Glutamatergic neuron (in vitro differentiated cells): Measurements from ENCODE around the gene MAP3K5. TPM values are rescaled to one million over a fixed set of nuclear protein-coding genes. Genes with fewer than 3 reads are reported as not detected.

Experiments
- DNase-seq: peaks from one replicate; pipeline ENCODE4 v3.0.0; 2022
- H3K27ac Mint-ChIP-seq: one replicate; pipeline ENCODE4 v1.8.0; 2020; ENCODE audit warnings: mild to moderate bottlenecking, mixed read lengths, inconsistent platforms; ENCODE audit not compliant: unreplicated experiment
- H3K27me3 Mint-ChIP-seq: one replicate; pipeline ENCODE4 v1.8.0; 2020; ENCODE audit warnings: mild to moderate bottlenecking, moderate library complexity, mixed read lengths, inconsistent platforms; ENCODE audit not compliant: unreplicated experiment
- H3K36me3 Mint-ChIP-seq: one replicate; pipeline ENCODE4 v1.8.0; 2020; ENCODE audit warnings: mild to moderate bottlenecking, mixed read lengths, inconsistent platforms; ENCODE audit not compliant: unreplicated experiment
- H3K4me1 Mint-ChIP-seq: one replicate; pipeline ENCODE4 v1.8.0; 2020; ENCODE audit warnings: mild to moderate bottlenecking, low read depth, mixed read lengths, inconsistent platforms; ENCODE audit not compliant: unreplicated experiment
- H3K4me3 Mint-ChIP-seq: one replicate; pipeline ENCODE4 v1.8.0; 2020; ENCODE audit warnings: mild to moderate bottlenecking, mixed read lengths, inconsistent platforms; ENCODE audit not compliant: unreplicated experiment
- H3K9me3 Mint-ChIP-seq: one replicate; pipeline ENCODE4 v1.8.0; 2020; ENCODE audit warnings: mild to moderate bottlenecking, moderate library complexity, mixed read lengths, inconsistent platforms; ENCODE audit not compliant: unreplicated experiment
- total RNA-seq: library from RNA; stranded (reverse); fragmentation: NEBNext Ultra II Directional; extraction: Animal tissue kit (Norgen Biotek cat#: 25700); gene quantifications from one replicate; pipeline ENCODE4 v1.2.1, GENCODE V29; 2021; ENCODE audit not compliant: unreplicated experiment
- TF ChIP-seq, protein P1 (sequence below): fragments of 200-600 bp; sonication (generic); IDR thresholded peaks from one replicate; pipeline ENCODE4 v1.5.0; 2021; ENCODE audit not compliant: partially characterized antibody, unreplicated experiment

Gene MAP3K5
- total RNA-seq, 1 donor from 2014 or later: 0.66 TPM

DNA sequence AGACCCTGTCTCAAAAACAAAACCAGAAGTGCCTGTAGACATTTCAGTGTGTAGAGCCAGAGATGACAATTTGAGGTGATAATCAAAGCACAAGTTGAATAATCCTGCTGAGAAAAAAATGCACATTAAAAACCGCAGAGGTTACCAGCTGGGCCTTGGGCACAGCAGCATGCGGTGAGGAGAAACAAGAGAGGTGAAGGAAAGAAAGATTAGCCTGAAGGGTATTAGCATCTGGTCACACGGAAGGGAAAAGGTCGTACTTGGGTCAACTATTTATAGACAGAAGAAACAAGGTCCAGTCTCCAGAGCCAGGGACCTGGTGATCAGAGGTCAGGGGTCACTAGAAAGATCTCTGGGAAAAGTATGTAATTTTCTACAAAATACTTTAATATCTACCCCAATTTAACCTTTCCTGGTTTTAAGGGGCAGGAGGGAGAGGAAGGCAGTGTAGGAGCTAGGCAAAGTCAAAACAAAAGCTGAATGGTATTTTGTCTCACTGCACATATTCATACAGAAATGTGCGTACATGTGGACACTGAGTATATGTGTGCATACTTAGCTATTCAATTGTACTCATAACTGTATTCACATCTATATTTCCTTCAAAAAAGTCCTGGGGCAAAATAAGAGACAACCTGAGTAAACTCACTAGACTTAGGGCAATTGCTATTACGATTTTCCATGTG lies 252.2 kb downstream of the MAP3K5 start:
- Mint-ChIP-seq H3K27ac (no peak overlapping the region), H3K27me3 (no peaks in the 10 kb centered on the region), H3K4me3 (no peak overlapping the region), H3K36me3 (no peaks in the 10 kb centered on the region), H3K4me1 (peaks cover 10% of the 10 kb centered on the region), H3K9me3 (peaks cover 2% of the 10 kb centered on the region)
- DNase-seq: no peak
- TF ChIP-seq, protein P1, sequence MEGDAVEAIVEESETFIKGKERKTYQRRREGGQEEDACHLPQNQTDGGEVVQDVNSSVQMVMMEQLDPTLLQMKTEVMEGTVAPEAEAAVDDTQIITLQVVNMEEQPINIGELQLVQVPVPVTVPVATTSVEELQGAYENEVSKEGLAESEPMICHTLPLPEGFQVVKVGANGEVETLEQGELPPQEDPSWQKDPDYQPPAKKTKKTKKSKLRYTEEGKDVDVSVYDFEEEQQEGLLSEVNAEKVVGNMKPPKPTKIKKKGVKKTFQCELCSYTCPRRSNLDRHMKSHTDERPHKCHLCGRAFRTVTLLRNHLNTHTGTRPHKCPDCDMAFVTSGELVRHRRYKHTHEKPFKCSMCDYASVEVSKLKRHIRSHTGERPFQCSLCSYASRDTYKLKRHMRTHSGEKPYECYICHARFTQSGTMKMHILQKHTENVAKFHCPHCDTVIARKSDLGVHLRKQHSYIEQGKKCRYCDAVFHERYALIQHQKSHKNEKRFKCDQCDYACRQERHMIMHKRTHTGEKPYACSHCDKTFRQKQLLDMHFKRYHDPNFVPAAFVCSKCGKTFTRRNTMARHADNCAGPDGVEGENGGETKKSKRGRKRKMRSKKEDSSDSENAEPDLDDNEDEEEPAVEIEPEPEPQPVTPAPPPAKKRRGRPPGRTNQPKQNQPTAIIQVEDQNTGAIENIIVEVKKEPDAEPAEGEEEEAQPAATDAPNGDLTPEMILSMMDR: no peak

DNA sequence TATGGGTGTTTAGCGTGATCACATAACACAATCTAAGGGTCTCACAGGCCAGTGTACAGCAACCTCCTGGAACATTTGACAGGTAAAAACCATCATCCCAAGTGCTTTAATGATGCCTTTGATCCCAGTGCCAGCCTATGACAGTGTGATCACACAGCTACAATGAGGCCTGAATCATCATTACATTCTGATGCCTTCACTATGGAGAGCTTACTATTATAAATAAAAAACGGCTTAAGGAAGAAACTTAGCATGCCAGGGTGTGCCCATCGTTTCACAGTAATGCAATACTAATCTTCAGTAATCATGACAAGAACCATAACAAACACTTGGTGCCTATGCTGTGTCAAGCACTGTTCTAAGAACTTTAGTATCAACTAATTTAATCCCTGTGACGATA lies 253.4 kb downstream of the MAP3K5 start:
- Mint-ChIP-seq H3K4me1 (peaks cover 7% of the 10 kb centered on the region), H3K4me3 (no peak overlapping the region), H3K36me3 (no peaks in the 10 kb centered on the region), H3K9me3 (peaks cover 2% of the 10 kb centered on the region), H3K27ac (no peak overlapping the region), H3K27me3 (no peaks in the 10 kb centered on the region)
- DNase-seq: no peak
- TF ChIP-seq, protein P1: no peak

DNA sequence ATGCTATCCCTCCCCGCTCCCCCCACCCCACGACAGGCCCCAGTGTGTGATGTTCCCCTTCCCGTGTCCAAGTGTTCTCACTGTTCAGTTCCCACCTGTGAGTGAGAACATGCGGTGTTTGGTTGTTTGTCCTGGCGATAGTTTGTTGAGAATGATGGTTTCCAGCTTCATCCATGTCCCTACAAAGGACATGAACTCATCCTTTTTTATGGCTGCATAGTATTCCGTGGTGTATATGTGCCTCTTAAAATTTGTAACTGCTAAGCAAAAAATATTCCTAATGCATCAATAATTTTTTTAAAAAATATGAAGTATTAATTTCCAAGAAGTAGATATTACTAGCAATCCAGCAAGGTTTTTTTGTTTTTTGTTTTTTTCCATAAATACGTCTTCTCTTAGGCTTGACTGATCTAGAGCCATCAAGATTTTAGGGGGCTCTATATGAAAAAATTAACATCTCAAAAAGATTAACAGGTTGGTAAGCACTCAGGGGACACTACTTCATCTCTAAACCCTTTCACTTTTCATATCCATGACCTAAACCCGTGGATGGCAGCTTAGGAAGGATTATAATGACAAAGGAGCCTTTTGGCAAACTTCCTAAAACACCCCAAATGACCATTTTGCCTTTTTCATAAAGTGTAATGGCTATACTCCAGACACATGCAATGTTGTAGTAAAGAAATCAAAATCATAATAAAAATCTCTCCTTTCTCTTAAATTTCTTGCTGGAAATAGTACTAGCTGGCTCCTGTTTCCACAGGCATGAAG lies 256.2 kb downstream of the MAP3K5 start:
- no peaks in the 10 kb centered on the region for H3K36me3 Mint-ChIP-seq
- H3K9me3 Mint-ChIP-seq: no peaks in the 10 kb centered on the region
- H3K27ac Mint-ChIP-seq: no peak overlapping the region
- TF ChIP-seq, protein P1: no peak
- DNase-seq: no peak
- peaks cover 11% of the 10 kb centered on the region for H3K4me1 Mint-ChIP-seq
- H3K4me3 Mint-ChIP-seq: no peak overlapping the region
- H3K27me3 Mint-ChIP-seq: no peaks in the 10 kb centered on the region

DNA sequence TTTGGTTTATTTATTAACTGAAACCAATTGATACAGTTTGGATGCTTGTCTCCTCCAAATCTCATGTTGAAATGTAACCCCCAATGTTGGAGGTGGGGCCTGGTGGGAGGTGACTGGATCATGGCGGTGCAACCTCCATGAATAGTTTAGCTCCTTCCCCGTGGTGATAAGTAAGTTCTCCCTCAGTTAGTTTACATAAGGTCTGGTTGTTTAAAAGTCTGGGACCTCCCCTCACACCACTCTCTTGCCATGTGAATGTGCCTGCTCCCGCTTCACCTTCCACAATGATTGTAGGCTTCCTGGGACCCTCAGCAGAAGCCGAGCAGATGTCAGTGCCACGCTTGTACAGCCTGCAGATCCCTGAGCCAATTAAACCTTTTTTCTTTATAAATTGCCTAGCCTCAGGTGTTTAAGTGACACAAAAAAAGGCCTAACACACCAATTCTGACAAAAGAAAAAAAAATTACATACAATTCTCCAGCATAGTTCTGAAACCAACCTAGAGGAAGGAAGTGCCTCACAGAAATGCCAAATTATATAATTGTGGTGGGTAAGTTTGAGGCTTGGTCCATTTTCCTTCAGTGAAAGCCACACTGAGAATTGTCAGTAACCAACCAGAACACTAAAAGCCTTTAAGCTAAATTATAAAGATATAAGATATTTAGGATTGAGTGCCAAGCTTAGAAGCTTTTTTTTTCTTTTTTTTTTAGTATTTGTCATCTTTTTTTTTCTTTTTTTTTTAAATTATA lies 257.1 kb downstream of the MAP3K5 start:
- Mint-ChIP-seq H3K4me3 (no peak overlapping the region), H3K9me3 (no peaks in the 10 kb centered on the region), H3K36me3 (no peaks in the 10 kb centered on the region), H3K27ac (no peak overlapping the region), H3K27me3 (no peaks in the 10 kb centered on the region), H3K4me1 (peaks cover 10% of the 10 kb centered on the region)
- TF ChIP-seq, protein P1: no peak
- DNase-seq: no peak
